Sigmoid colon (tissue), 7 donors: ENCODE results near the gene SERPINB6. TPM values are rescaled to one million over a fixed set of nuclear protein-coding genes. Genes with fewer than 3 reads are reported as not detected.
"Not testable (repeated sequence)": the region's sequence is repeated elsewhere in the genome, so short reads cannot be mapped to it uniquely, and the experiment has no call there.

Experiments used
- DNase-seq: peaks from one replicate; pipeline ENCODE4 v3.0.0-alpha.2; 2019
- H3K27ac ChIP-seq, 4 donors: fragments of 200-600 bp; sonication (generic); one replicate each; pipeline ENCODE4 v1.5.1; 2016 to 2019; ENCODE audit warnings: mild to moderate bottlenecking in 1 of 4
- H3K27me3 ChIP-seq, 3 donors: fragments of 200-600 bp; sonication (generic); one replicate each; pipeline ENCODE4 v1.5.1; 2019; ENCODE audit warnings: mild to moderate bottlenecking in 1 of 3
- H3K36me3 ChIP-seq, 4 donors: fragments of 200-600 bp; sonication (generic); one replicate each; pipeline ENCODE4 v1.5.1; 2016 to 2019
- H3K4me1 ChIP-seq, 4 donors: fragments of 200-600 bp; sonication (generic); one replicate each; pipeline ENCODE4 v1.5.1; 2017 to 2019
- H3K4me3 ChIP-seq, 4 donors: fragments of 200-600 bp; sonication (generic); one replicate each; pipeline ENCODE4 v1.5.1; 2017 to 2019; ENCODE audit warnings: mild to moderate bottlenecking in 2 of 4, moderate library complexity in 1 of 4
- H3K9me3 ChIP-seq, 4 donors: fragments of 200-600 bp in 3 of 4; sonication (generic) in 3 of 4; one replicate each; pipeline versions ENCODE4 v1.5.1 to v1.6.1; 2013 to 2019
- EP300 ChIP-seq, 4 donors: sonication (generic); formaldehyde crosslinking; IDR thresholded peaks; one replicate each; pipeline ENCODE4 v1.6.1; 2017; ENCODE audit warnings: antibody characterized with exemption in 4 of 4
- POLR2A ChIP-seq, 2 donors: fragments of 450-650 bp; IDR thresholded peaks; one replicate each; pipeline ENCODE4 v1.6.1; 2016; ENCODE audit warnings: antibody characterized with exemption in 2 of 2, mild to moderate bottlenecking in 2 of 2, moderate library complexity in 2 of 2
- POLR2AphosphoS5 ChIP-seq, 4 donors: sonication (generic); formaldehyde crosslinking; IDR thresholded peaks; one replicate each; pipeline ENCODE4 v1.6.1; 2017; ENCODE audit warnings: antibody characterized with exemption in 4 of 4
- WGBS, 2 donors: extraction: QIAGEN DNeasy Blood & Tissue Kit; methylation state at CpG; one replicate each; pipeline ENCODE4 v1.1.7; 2013; 5-methylcytosine and 5-hydroxymethylcytosine counted together
- intact Hi-C: fragments of 100-400 bp; cut with DNase I; formaldehyde crosslinking; loops from one replicate; pipeline ENCODE4 v1.15.1; 2023
- polyA plus RNA-seq, 3 donors: library from polyadenylated mRNA; stranded (reverse); fragments of 200-250 nt; gene quantifications; one replicate each; pipeline ENCODE4 v1.2.3, GENCODE V29; 2013
- total RNA-seq, 4 donors: library from RNA; depleted of rRNA; stranded (reverse); fragments of >200 nt; gene quantifications; one replicate each; pipeline ENCODE4 v1.1.0, GENCODE V29; 2016
- TF ChIP-seq, protein P1 (sequence below), 4 experiments: fragments of 450-650 bp in 3 of 4; fragments of 200-600 bp in 1 of 4; IDR thresholded peaks; one replicate each; pipeline ENCODE4 v1.5.1; 2016 to 2019; ENCODE audit warnings: antibody characterized with exemption in 4 of 4, mild to moderate bottlenecking in 3 of 4, moderate library complexity in 2 of 4
- donor health status: healthy with polysubstance abuse.
- donor health status: Bipolar disorder and iron deficiency.
- donor health status: healthy.

SERPINB6 gene
- total and polyA plus RNA-seq, 7 donors, result 150 to 207 (median 178) TPM

DNA sequence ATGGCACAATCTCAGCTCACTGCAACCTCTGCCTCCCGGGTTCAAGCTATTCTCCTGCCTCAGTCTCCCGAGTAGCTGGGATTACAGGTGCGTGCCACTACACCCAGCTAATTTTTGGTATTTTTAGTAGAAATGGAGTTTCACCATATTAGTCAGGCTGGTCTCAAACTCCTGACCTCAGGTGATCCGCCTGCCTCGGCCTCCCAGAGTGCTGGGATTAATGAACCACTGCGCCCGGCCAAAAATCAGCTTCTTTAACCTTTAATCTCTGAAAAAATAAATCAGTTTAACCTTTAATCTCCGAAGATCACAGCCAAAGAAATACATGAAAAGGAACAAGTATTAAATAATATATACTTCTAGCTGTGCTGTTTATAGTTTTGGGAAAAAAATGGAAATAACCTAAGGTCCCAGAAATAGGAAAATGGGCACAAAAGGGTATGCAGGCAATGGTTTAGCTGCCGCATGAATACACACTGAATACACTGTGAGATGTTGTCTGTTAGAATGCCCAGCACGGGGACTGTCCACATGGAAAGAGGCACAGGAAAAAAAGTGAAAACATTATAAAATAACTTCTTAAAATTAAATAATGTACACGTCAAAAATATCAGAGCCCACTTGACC is 29.9 kb upstream of the SERPINB6 start:
- Histone ChIP-seq H3K27me3 (no peaks in the 10 kb centered on the region), H3K36me3 (peaks cover 0 to 21% (median 3%) of the 10 kb centered on the region in 4 donors), H3K4me1 (peaks cover 0 to 21% (median 16%) of the 10 kb centered on the region in 4 donors), H3K27ac (peak overlapping the region in 1 of 4 donors; percentile 90), H3K4me3 (no peak overlapping the region), H3K9me3 (no peaks in the 10 kb centered on the region)
- WGBS, 2 donors, result 92 to 94% methylated on average over 11 of the region's 11 CpGs
- no peak for TF ChIP-seq POLR2A (IDR thresholded peaks at IDR 0.05)
- no peak for TF ChIP-seq EP300 (IDR thresholded peaks at IDR 0.05)
- TF ChIP-seq POLR2AphosphoS5 (IDR thresholded peaks at IDR 0.05), result no peak
- TF ChIP-seq, protein P1, sequence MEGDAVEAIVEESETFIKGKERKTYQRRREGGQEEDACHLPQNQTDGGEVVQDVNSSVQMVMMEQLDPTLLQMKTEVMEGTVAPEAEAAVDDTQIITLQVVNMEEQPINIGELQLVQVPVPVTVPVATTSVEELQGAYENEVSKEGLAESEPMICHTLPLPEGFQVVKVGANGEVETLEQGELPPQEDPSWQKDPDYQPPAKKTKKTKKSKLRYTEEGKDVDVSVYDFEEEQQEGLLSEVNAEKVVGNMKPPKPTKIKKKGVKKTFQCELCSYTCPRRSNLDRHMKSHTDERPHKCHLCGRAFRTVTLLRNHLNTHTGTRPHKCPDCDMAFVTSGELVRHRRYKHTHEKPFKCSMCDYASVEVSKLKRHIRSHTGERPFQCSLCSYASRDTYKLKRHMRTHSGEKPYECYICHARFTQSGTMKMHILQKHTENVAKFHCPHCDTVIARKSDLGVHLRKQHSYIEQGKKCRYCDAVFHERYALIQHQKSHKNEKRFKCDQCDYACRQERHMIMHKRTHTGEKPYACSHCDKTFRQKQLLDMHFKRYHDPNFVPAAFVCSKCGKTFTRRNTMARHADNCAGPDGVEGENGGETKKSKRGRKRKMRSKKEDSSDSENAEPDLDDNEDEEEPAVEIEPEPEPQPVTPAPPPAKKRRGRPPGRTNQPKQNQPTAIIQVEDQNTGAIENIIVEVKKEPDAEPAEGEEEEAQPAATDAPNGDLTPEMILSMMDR (IDR thresholded peaks at IDR 0.05), result no peak
- intact Hi-C loops, result loop anchor here (2.0 kb wide), 1 partner anchor 22 kb away; no protein-coding TSS in a partner anchor
- DNase-seq, result no peak

DNA sequence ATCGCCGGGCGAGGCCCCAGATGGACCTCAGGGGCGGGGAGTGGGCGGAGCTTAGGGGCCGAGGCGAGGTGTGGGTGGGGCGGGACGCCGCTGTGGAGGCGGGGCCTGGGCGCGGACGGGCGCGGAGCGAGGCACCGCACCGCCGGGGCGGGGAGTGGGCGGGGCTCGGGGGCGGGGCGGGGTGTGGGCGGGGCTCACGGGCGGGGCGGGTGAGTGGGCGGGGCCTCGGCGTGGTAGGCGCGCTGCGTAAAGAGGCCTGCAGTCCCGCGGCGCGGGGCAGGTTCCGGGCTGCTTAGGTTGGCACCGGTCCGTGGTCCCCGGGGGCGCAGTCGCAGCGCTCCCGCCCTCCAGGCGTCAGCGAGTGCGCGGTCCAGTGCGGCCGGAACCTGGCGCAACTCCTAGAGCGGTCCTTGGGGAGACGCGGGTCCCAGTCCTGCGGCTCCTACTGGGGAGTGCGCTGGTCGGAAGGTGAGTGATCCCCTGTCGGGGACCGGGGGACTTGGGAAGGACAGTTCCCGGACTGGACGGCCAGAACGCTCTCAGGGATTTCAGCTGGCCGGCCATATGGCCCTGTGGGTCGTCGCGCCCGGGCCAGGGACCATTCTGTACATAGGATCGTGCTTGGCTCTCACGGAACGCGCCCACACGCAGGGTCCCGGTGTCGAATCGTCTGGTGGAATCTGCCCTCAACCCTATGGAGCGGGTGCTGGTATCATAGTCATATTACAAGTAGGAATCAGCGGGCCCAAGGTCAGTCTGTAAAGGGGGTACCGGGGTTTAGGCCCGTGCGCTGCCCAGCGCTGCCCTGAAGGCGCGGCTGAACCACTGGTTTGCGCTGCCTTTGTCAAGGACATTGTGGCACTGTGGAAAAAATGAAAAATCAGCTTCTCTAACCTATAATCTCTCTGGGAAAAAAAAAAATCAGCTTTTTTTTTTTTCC is 28.5 kb upstream of the SERPINB6 start, which contains the start of gene NQO2:
NQO2 (plus strand) TSS at position 277 of the 940 bp plus-strand sequence. CDS start 6,659 bp downstream, outside the sequence.
- peak; percentile 96 for DNase-seq
- Histone ChIP-seq H3K27me3 (no peaks in the 10 kb centered on the region), H3K9me3 (no peaks in the 10 kb centered on the region), H3K27ac (peak within 1 kb of the TSS; percentile 85 to 90 (median 89)), H3K36me3 (peaks cover 0 to 7% (median 2%) of the 10 kb centered on the region in 4 donors), H3K4me1 (peaks cover 0 to 21% (median 16%) of the 10 kb centered on the region in 4 donors), H3K4me3 (peak within 1 kb of the TSS; percentile 58 to 93 (median 82))
- WGBS, 2 donors, result 1 to 3% methylated on average over 87 of the region's 87 CpGs
- TF ChIP-seq EP300 (IDR thresholded peaks at IDR 0.05) (no peak), POLR2AphosphoS5 (IDR thresholded peaks at IDR 0.05) (peak; percentile 89 to 95 (median 94)), POLR2A (IDR thresholded peaks at IDR 0.05) (peak; percentile 74 to 85)
- TF ChIP-seq, protein P1 (IDR thresholded peaks at IDR 0.05), result peak in 1 of 4 experiments; percentile 18
- intact Hi-C loops, result loop anchor here (1.0 to 5.0 kb wide), 3 partner anchors 23 to 257 kb away; partner anchors contain the start of gene PSMG4

DNA sequence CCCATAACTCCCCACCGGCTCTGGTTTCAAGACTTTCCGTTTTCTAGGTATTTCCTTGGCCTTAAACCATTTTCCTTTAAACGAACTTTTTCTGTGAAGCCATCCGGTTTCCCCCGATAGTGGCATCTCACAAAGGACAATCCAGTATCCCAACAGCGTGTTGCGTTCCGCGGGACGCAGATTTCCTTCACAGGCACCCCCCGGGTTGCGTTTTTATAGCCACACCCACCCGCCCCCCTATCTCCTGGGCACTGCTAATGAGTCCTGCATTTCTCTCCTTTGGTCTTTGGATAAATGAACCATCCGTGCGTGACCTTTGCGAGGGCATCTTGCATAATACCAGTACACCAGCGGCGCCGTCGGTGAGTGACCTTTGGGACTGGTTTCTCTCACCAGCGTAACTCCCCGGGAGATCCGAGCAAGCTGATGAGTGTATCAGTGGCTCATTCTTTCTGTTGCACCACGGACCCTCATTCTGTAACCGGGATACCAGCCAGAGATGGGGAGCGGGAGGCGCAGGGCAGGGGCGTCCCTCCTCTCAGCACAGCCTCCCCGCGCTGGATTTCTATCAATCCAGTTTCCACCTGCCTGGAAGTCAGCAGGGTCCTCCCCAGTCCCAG is 27.7 kb upstream of the SERPINB6 start:
- peak in 3 of 4 donors; percentile 6 to 62 (median 34) for TF ChIP-seq POLR2AphosphoS5 (IDR thresholded peaks at IDR 0.05)
- TF ChIP-seq, protein P1 (IDR thresholded peaks at IDR 0.05), result no peak
- no peak for TF ChIP-seq POLR2A (IDR thresholded peaks at IDR 0.05)
- no peak for TF ChIP-seq EP300 (IDR thresholded peaks at IDR 0.05)
- intact Hi-C loops, result loop anchor here (1.0 to 5.0 kb wide), 3 partner anchors 54 to 258 kb away; partner anchors contain the start of gene PSMG4
- no peak for DNase-seq
- no peaks in the 10 kb centered on the region for H3K36me3 ChIP-seq
- peak overlapping the region; percentile 85 to 90 (median 89) for H3K27ac ChIP-seq
- peaks cover 0 to 21% (median 16%) of the 10 kb centered on the region in 4 donors for H3K4me1 ChIP-seq
- no peaks in the 10 kb centered on the region for H3K27me3 ChIP-seq
- H3K4me3 ChIP-seq, result peak overlapping the region; percentile 45 to 93 (median 68)
- no peaks in the 10 kb centered on the region for H3K9me3 ChIP-seq
- WGBS, 2 donors, result 1% methylated on average over 30 of the region's 30 CpGs

DNA sequence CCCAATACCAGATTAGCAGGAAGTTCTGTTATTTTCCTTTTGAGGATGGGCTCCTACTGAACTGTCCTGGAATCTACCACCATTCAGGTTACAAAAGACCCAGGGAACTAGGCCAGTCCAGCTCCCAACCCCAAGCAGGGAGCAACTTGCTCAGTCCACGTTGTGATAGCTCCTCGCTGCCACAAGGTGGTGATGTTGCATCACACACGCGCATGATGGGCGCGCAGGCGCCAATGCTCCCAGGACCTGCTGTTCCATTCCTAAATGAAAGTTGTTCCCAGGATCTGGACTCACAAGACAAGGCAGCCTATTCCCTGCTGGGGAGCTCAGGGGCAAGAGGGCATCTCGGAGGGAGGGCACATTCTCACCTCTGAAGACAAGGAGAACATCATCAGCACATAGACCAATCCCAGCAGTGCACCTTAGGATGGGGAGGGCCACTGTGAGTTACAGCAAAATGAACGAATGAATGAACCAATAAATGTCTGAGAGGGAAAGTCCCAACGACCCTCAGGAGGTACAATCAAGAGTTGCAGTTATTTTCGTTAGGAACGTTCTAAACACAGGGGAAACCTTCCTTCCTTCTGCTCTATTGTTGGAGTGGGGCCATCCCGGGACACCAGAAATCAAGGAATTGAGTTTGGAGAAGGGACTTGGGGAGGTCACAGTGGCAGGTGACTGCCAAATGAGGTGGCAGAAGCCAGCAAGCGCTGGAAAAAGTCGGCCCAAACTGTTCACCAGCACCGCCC is 27.1 kb upstream of the SERPINB6 start:
- not testable (repeated sequence) for DNase-seq, H3K9me3 ChIP-seq, H3K36me3 ChIP-seq, H3K27me3 ChIP-seq
- H3K27ac ChIP-seq, result peak overlapping the region; percentile 85 to 90 (median 89)
- intact Hi-C loops, result loop anchor here (1.0 to 5.0 kb wide), 2 partner anchors 59 to 259 kb away; partner anchors contain the start of gene PSMG4
- peaks cover 0 to 21% (median 16%) of the 10 kb centered on the region in 4 donors for H3K4me1 ChIP-seq
- 3 to 4% methylated on average over 11 to 12 of the region's 16 CpGs for WGBS, 2 donors
- TF ChIP-seq, protein P1 (IDR thresholded peaks at IDR 0.05), result peak; percentile 64 to 84 (median 73)
- peak overlapping the region in 3 of 4 donors; percentile 58 to 93 (median 79) for H3K4me3 ChIP-seq
